ENCODE results near the gene EIF5.

DNA sequence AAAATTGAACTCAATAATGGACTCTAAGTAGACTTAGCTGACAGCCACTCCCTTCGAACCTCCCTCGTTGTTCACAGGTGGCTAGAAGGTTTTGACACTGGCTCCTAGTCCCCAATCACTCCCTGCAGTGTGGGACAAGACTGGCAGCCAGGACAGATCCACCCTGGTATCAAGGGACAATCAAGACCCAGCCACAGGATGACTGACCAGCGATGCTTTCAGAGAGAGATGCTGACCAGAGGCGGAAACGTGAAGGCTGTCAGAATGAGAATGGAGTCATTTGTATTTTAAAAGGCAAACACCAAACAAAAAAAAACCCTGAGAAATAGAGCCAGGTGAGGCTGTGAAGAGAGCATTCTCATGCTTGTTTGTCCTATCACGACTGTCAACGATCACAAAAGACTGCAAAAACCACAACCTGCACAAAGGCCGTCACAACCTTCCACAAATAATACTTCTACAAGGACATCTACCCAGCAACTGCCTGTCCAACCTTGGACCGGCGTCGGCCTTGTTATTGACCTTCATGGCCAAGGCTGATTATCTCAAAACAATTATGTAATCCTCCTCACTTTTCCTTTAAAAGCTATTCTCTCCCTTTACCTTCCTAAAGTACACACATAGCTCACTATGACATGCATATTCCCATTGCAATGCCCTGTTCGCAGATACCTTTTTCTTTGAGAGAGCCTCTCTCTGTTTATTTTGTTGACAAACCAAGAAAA, 13.2 kb downstream of the EIF5 start:
- TF ChIP-seq POLR2A (IDR thresholded peaks at IDR 0.05; ENCODE audit: low read depth, low read length) = no peak
- TF ChIP-seq, protein P1, sequence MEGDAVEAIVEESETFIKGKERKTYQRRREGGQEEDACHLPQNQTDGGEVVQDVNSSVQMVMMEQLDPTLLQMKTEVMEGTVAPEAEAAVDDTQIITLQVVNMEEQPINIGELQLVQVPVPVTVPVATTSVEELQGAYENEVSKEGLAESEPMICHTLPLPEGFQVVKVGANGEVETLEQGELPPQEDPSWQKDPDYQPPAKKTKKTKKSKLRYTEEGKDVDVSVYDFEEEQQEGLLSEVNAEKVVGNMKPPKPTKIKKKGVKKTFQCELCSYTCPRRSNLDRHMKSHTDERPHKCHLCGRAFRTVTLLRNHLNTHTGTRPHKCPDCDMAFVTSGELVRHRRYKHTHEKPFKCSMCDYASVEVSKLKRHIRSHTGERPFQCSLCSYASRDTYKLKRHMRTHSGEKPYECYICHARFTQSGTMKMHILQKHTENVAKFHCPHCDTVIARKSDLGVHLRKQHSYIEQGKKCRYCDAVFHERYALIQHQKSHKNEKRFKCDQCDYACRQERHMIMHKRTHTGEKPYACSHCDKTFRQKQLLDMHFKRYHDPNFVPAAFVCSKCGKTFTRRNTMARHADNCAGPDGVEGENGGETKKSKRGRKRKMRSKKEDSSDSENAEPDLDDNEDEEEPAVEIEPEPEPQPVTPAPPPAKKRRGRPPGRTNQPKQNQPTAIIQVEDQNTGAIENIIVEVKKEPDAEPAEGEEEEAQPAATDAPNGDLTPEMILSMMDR (conservative IDR thresholded peaks at IDR 0.05; ENCODE audit: low read depth, low read length) = no peak
- TF ChIP-seq SMC3 (IDR thresholded peaks at IDR 0.05; ENCODE audit: low read depth, low read length) = no peak
- TF ChIP-seq, protein P2, sequence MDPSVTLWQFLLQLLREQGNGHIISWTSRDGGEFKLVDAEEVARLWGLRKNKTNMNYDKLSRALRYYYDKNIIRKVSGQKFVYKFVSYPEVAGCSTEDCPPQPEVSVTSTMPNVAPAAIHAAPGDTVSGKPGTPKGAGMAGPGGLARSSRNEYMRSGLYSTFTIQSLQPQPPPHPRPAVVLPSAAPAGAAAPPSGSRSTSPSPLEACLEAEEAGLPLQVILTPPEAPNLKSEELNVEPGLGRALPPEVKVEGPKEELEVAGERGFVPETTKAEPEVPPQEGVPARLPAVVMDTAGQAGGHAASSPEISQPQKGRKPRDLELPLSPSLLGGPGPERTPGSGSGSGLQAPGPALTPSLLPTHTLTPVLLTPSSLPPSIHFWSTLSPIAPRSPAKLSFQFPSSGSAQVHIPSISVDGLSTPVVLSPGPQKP (IDR thresholded peaks at IDR 0.05; ENCODE audit: borderline replicate concordance, low read depth, low read length) = no peak
- no peak for TF ChIP-seq RFX5 (IDR thresholded peaks at IDR 0.05; ENCODE audit: low read depth, low read length)
- no peak for TF ChIP-seq MXI1 (IDR thresholded peaks at IDR 0.05; ENCODE audit: borderline replicate concordance, low read depth, low read length)
- no peak for TF ChIP-seq FOS (IDR thresholded peaks at IDR 0.05; ENCODE audit: low read depth, low read length)
- no peak for TF ChIP-seq NFE2L2 (IDR thresholded peaks at IDR 0.05; ENCODE audit: low read depth, low read length)
- TF ChIP-seq CEBPB (IDR thresholded peaks at IDR 0.05; ENCODE audit: low read depth, low read length) = no peak
- no peak for TF ChIP-seq RAD21 (IDR thresholded peaks at IDR 0.05; ENCODE audit: low read length)
- no peak for TF ChIP-seq MAFK (IDR thresholded peaks at IDR 0.05; ENCODE audit: low read depth, low read length)
